ENCODE measurements around the gene NUAK1.

- TF ChIP-seq CTCF (IDR thresholded peaks at IDR 0.05 in 4 of 5, conservative IDR thresholded peaks at IDR 0.05 in 1 of 5) (no peak), POLR2A (IDR thresholded peaks at IDR 0.05) (no peak)
Measured at GRCh38 chr12:106045251-106045674, 93.5 kb downstream of the NUAK1 start.
